Liver (tissue), 9 donors: ENCODE results near the gene MYL10. TPM values are rescaled to one million over a fixed set of nuclear protein-coding genes. Genes with fewer than 3 reads are reported as not detected.

Experiments used
- DNase-seq: peaks from one replicate; pipeline ENCODE4 v3.0.0-alpha.2; 2017; ENCODE audit warnings: low spot score
- H3K27ac ChIP-seq, 2 donors: one replicate each; pipeline ENCODE4 v1.7.0; 2013; ENCODE audit warnings: inconsistent platforms in 2 of 2, low read length in 2 of 2, control low read depth in 1 of 2, low read depth in 1 of 2, mild to moderate bottlenecking in 1 of 2
- H3K27me3 ChIP-seq, 4 donors: one replicate each; pipeline versions ENCODE4 v1.6.1 to v1.7.0; 2013; ENCODE audit warnings: low read length in 3 of 4, inconsistent platforms in 1 of 4, mild to moderate bottlenecking in 1 of 4, moderate library complexity in 1 of 4; ENCODE audit not compliant: control insufficient read depth in 4 of 4, insufficient read depth in 4 of 4
- H3K36me3 ChIP-seq, 4 donors: one replicate each; pipeline versions ENCODE4 v1.6.1 to v1.7.0; 2013; ENCODE audit warnings: low read length in 3 of 4, mild to moderate bottlenecking in 3 of 4, low read depth in 1 of 4, moderate library complexity in 1 of 4; ENCODE audit not compliant: control insufficient read depth in 4 of 4, insufficient read depth in 3 of 4
- H3K4me1 ChIP-seq, 4 donors: one replicate each; pipeline versions ENCODE4 v1.6.1 to v1.7.0; 2013; ENCODE audit warnings: low read length in 3 of 4, mild to moderate bottlenecking in 3 of 4, moderate library complexity in 1 of 4; ENCODE audit not compliant: control insufficient read depth in 4 of 4, insufficient read depth in 4 of 4
- H3K4me3 ChIP-seq, 3 donors: one replicate each; pipeline versions ENCODE4 v1.6.1 to v1.7.0; 2013; ENCODE audit warnings: low read length in 3 of 3, control low read depth in 1 of 3, low read depth in 1 of 3, mild to moderate bottlenecking in 1 of 3
- H3K9ac ChIP-seq, 2 donors: one replicate each; pipeline ENCODE4 v1.7.0; 2013; ENCODE audit warnings: low read length in 2 of 2, mild to moderate bottlenecking in 2 of 2, moderate library complexity in 2 of 2, control low read depth in 1 of 2, low read depth in 1 of 2
- H3K9me3 ChIP-seq, 4 donors: one replicate each; pipeline versions ENCODE4 v1.6.1 to v1.7.0; 2013; ENCODE audit warnings: low read length in 3 of 4; ENCODE audit not compliant: control insufficient read depth in 4 of 4
- ATF3 ChIP-seq: IDR thresholded peaks from 2 replicates; pipeline ENCODE4 v1.6.1; 2016; ENCODE audit warnings: antibody characterized with exemption
- CTCF ChIP-seq: fragments of 150-350 bp; IDR thresholded peaks from 2 replicates; pipeline ENCODE4 v1.5.1; 2017; ENCODE audit warnings: improper control_type of control experiment, low read depth, low read length; ENCODE audit not compliant: missing input control
- EGR1 ChIP-seq, 2 donors: IDR thresholded peaks; 2 replicates each; pipeline ENCODE4 v1.6.1; 2016 to 2018; ENCODE audit warnings: antibody characterized with exemption in 2 of 2, low read depth in 2 of 2
- FOXA1 ChIP-seq: IDR thresholded peaks from 2 replicates; pipeline ENCODE4 v1.6.1; 2016; ENCODE audit warnings: antibody characterized with exemption
- FOXA2 ChIP-seq: IDR thresholded peaks from 2 replicates; pipeline ENCODE4 v1.6.1; 2016; ENCODE audit warnings: antibody characterized with exemption
- GABPA ChIP-seq, 2 donors: IDR thresholded peaks in 1 of 2; conservative IDR thresholded peaks in 1 of 2; 2 replicates each; pipeline ENCODE4 v1.6.1; 2016; ENCODE audit warnings: antibody characterized with exemption in 2 of 2, mild to moderate bottlenecking in 1 of 2, moderate library complexity in 1 of 2
- HNF4A ChIP-seq, 2 donors: conservative IDR thresholded peaks; 2 replicates each; pipeline ENCODE4 v1.6.1; 2016; ENCODE audit warnings: antibody characterized with exemption in 2 of 2, mild to moderate bottlenecking in 2 of 2
- HNF4G ChIP-seq: IDR thresholded peaks from 2 replicates; pipeline ENCODE4 v1.6.1; 2016; ENCODE audit warnings: antibody characterized with exemption
- JUND ChIP-seq, 2 donors: IDR thresholded peaks; 2 replicates each; pipeline ENCODE4 v1.6.1; 2016; ENCODE audit warnings: antibody characterized with exemption in 2 of 2
- MAX ChIP-seq: IDR thresholded peaks from 2 replicates; pipeline ENCODE4 v1.6.1; 2016; ENCODE audit warnings: antibody characterized with exemption
- NR2F2 ChIP-seq: IDR thresholded peaks from 2 replicates; pipeline ENCODE4 v1.6.1; 2016; ENCODE audit warnings: antibody characterized with exemption
- RAD21 ChIP-seq, 2 donors: IDR thresholded peaks; 2 replicates each; pipeline ENCODE4 v1.6.1; 2016; ENCODE audit warnings: antibody characterized with exemption in 2 of 2, mild to moderate bottlenecking in 2 of 2
- REST ChIP-seq: IDR thresholded peaks from 2 replicates; pipeline ENCODE4 v1.6.1; 2016; ENCODE audit warnings: antibody characterized with exemption, mild to moderate bottlenecking
- RXRA ChIP-seq, 2 donors: IDR thresholded peaks; 2 replicates each; pipeline ENCODE4 v1.6.1; 2017 to 2018; ENCODE audit warnings: antibody characterized with exemption in 2 of 2, mild to moderate bottlenecking in 1 of 2
- SP1 ChIP-seq: IDR thresholded peaks from 2 replicates; pipeline ENCODE4 v1.6.1; 2018; ENCODE audit warnings: antibody characterized with exemption, mild to moderate bottlenecking
- TAF1 ChIP-seq: conservative IDR thresholded peaks from 2 replicates; pipeline ENCODE4 v1.6.1; 2016; ENCODE audit warnings: antibody characterized with exemption, mild to moderate bottlenecking
- YY1 ChIP-seq: IDR thresholded peaks from 2 replicates; pipeline ENCODE4 v1.6.1; 2016; ENCODE audit warnings: antibody characterized with exemption, mild to moderate bottlenecking
- ZBTB33 ChIP-seq: IDR thresholded peaks from 2 replicates; pipeline ENCODE4 v1.6.1; 2016; ENCODE audit warnings: antibody characterized with exemption
- WGBS: extraction: QIAGEN DNeasy Blood & Tissue Kit; methylation state at CpG from one replicate; pipeline ENCODE4 v1.1.7; 2013; 5-methylcytosine and 5-hydroxymethylcytosine counted together
- polyA plus RNA-seq, 2 donors: library from polyadenylated mRNA; stranded (reverse) in 1 of 2; unstranded in 1 of 2; fragments of 200-250 nt in 1 of 2; fragments of >200 nt in 1 of 2; fragmentation: Nextera tagmentation in 1 of 2; extraction: Ambion mirVana in 1 of 2; gene quantifications; one replicate each; pipeline versions ENCODE4 v1.2.1 to v1.2.3, GENCODE V29; 2013 to 2015
- total RNA-seq, 2 donors: library from RNA; depleted of rRNA; stranded (reverse); fragments of >200 nt; gene quantifications; one replicate each; pipeline ENCODE4 v1.2.3, GENCODE V29; 2014
- donor health status: healthy.
- donor health status: healthy.
- donor health status: healthy.
- donor health status: healthy.
- donor health status: healthy.

Gene MYL10
- total and polyA plus RNA-seq, 4 donors = not detected

GRCh38 chr7:101591504-101591903, 37.6 kb downstream of the MYL10 start:
- no peak overlapping the region for H3K27ac ChIP-seq
- H3K9ac ChIP-seq = no peak overlapping the region
- H3K9me3 ChIP-seq = no peaks in the 10 kb centered on the region
- TF ChIP-seq GABPA (IDR thresholded peaks at IDR 0.05 in 1 of 2, conservative IDR thresholded peaks at IDR 0.05 in 1 of 2) (no peak), MAX (no peak), EGR1 (IDR thresholded peaks at IDR 0.05; ENCODE audit: low read depth in 2 of 2) (no peak), NR2F2 (no peak), FOXA1 (no peak), RXRA (IDR thresholded peaks at IDR 0.05) (no peak), CTCF (no peak), ZBTB33 (no peak)
- peaks cover 0 to 2% (median 0%) of the 10 kb centered on the region in 4 donors for H3K27me3 ChIP-seq
- DNase-seq = no peak
- WGBS = 88% methylated on average over 2 of the region's 2 CpGs
- H3K4me3 ChIP-seq = no peak overlapping the region
- H3K36me3 ChIP-seq = no peaks in the 10 kb centered on the region
- H3K4me1 ChIP-seq = no peaks in the 10 kb centered on the region

GRCh38 chr7:101590663-101591435, 38.2 kb downstream of the MYL10 start:
- no peak overlapping the region for H3K27ac ChIP-seq
- no peaks in the 10 kb centered on the region for H3K9me3 ChIP-seq
- H3K9ac ChIP-seq = no peak overlapping the region
- DNase-seq = no peak
- no peaks in the 10 kb centered on the region for H3K36me3 ChIP-seq
- TF ChIP-seq HNF4A (conservative IDR thresholded peaks at IDR 0.05) = no peak
- TF ChIP-seq JUND (IDR thresholded peaks at IDR 0.05) = no peak
- TF ChIP-seq TAF1 = no peak
- no peak for TF ChIP-seq RAD21 (IDR thresholded peaks at IDR 0.05)
- no peak for TF ChIP-seq CTCF
- no peak for TF ChIP-seq YY1
- TF ChIP-seq FOXA2 = no peak
- no peak for TF ChIP-seq MAX
- TF ChIP-seq GABPA (IDR thresholded peaks at IDR 0.05 in 1 of 2, conservative IDR thresholded peaks at IDR 0.05 in 1 of 2) = no peak
- no peak for TF ChIP-seq ATF3
- TF ChIP-seq NR2F2 = no peak
- TF ChIP-seq SP1 = no peak
- TF ChIP-seq HNF4G = no peak
- no peak for TF ChIP-seq EGR1 (IDR thresholded peaks at IDR 0.05; ENCODE audit: low read depth in 2 of 2)
- no peak for TF ChIP-seq FOXA1
- no peak for TF ChIP-seq REST
- TF ChIP-seq ZBTB33 = no peak
- no peak overlapping the region for H3K4me3 ChIP-seq
- 91% methylated on average over 18 of the region's 18 CpGs for WGBS
- H3K27me3 ChIP-seq = peaks cover 0 to 2% (median 0%) of the 10 kb centered on the region in 4 donors
- no peaks in the 10 kb centered on the region for H3K4me1 ChIP-seq
